HEK293T (cell line): ENCODE results near the gene GRPEL2.

ENCODE experiments used
- CTCF ChIA-PET: fragments of 350-600 bp; formaldehyde crosslinking; extraction: SDS; loops from one replicate; lab custom pipeline; 2021; ENCODE audit warnings: antibody characterized with exemption, inconsistent platforms; lab: Yijun Ruan, JAX
- POLR2A ChIA-PET: fragments of 350-600 bp; formaldehyde crosslinking; extraction: SDS; loops from one replicate; lab custom pipeline; 2020; ENCODE audit warnings: antibody characterized with exemption, inconsistent platforms; lab: Yijun Ruan, JAX
- DNase-seq: peaks from one replicate; pipeline ENCODE4 v3.0.0; 2012; ENCODE audit warnings: mixed read lengths; ENCODE audit errors: extremely low spot score
- ARNT ChIP-seq: fragments of 450-650 bp; IDR thresholded peaks from 2 replicates; pipeline ENCODE4 v1.6.1; 2017; ENCODE audit warnings: mild to moderate bottlenecking
- BHLHE40 ChIP-seq: fragments of 450-650 bp; IDR thresholded peaks from 2 replicates; pipeline ENCODE4 v1.6.1; 2016; ENCODE audit warnings: mild to moderate bottlenecking, moderate library complexity, borderline replicate concordance
- CTBP1 ChIP-seq: fragments of 450-650 bp; IDR thresholded peaks from 2 replicates; pipeline ENCODE4 v1.6.1; 2016; ENCODE audit warnings: borderline replicate concordance
- ELF4 ChIP-seq: fragments of 450-650 bp; IDR thresholded peaks from 2 replicates; pipeline ENCODE4 v1.6.1; 2017; ENCODE audit warnings: antibody characterized with exemption
- FOXA1 ChIP-seq: fragments of 450-650 bp; IDR thresholded peaks from 2 replicates; pipeline ENCODE4 v1.6.1; 2016; ENCODE audit warnings: mild to moderate bottlenecking
- FOXK2 ChIP-seq: fragments of 450-650 bp; IDR thresholded peaks from 2 replicates; pipeline ENCODE4 v1.6.1; 2016; ENCODE audit warnings: mild to moderate bottlenecking
- FOXM1 ChIP-seq: fragments of 450-650 bp; IDR thresholded peaks from 2 replicates; pipeline ENCODE4 v1.6.1; 2017; ENCODE audit warnings: mild to moderate bottlenecking, borderline replicate concordance
- HDGF ChIP-seq: fragments of 450-650 bp; IDR thresholded peaks from 2 replicates; pipeline ENCODE4 v1.6.1; 2017; ENCODE audit warnings: antibody characterized with exemption, borderline replicate concordance
- L3MBTL2 ChIP-seq: fragments of 450-650 bp; conservative IDR thresholded peaks from 2 replicates; pipeline ENCODE4 v1.6.1; 2016; ENCODE audit warnings: mild to moderate bottlenecking
- LEF1 ChIP-seq: fragments of 450-650 bp; IDR thresholded peaks from 2 replicates; pipeline ENCODE4 v1.6.1; 2017; ENCODE audit warnings: mild to moderate bottlenecking, borderline replicate concordance
- NFRKB ChIP-seq: fragments of 450-650 bp; IDR thresholded peaks from 2 replicates; pipeline ENCODE4 v1.6.1; 2016; ENCODE audit warnings: mild to moderate bottlenecking, moderate library complexity
- SP1 ChIP-seq: fragments of 450-650 bp; IDR thresholded peaks from 2 replicates; pipeline ENCODE4 v1.6.1; 2017
- SUZ12 ChIP-seq: fragments of 450-650 bp; IDR thresholded peaks from 2 replicates; pipeline ENCODE4 v1.6.1; 2016; ENCODE audit warnings: mild to moderate bottlenecking
- TARDBP ChIP-seq: fragments of 450-650 bp; IDR thresholded peaks from 2 replicates; pipeline ENCODE4 v1.6.1; 2016
- ZNF384 ChIP-seq: fragments of 450-650 bp; IDR thresholded peaks from 2 replicates; pipeline ENCODE4 v1.6.1; 2016
- TF ChIP-seq, protein P1 (sequence below): fragments of 450-650 bp; IDR thresholded peaks from 2 replicates; pipeline ENCODE4 v1.6.1; 2016

Gene GRPEL2

DNA sequence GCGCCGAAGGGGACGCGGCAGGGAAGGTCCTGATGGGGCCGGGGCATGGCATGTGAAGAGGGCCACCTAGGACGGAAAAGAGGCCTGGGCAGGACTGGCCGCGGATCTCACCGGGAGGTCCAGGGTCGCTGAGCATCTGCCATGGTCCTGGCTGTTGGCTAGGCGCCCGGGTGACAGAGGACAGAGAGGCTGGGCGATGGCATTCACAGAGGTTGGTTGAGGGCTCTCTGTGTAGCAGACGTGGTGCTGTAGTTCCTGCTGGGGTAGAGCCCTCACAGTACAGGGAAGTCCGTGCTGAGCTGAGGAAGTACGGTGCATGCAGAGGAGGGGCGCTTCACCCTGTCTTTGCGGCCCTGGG, 13.0 kb downstream of the GRPEL2 start:
- ChIA-PET POLR2A (interaction anchor here (0.6 to 9.3 kb wide), 13 partner anchors 9 to 222 kb away, joined by 3 to 160 read pairs (median 4); partner anchors contain the start of gene GRPEL2), CTCF (interaction anchor here (0.8 to 2.1 kb wide), 4 partner anchors 9 to 78 kb away, joined by 3 to 10 read pairs (median 6); no protein-coding TSS in a partner anchor)
- no peak for DNase-seq

DNA sequence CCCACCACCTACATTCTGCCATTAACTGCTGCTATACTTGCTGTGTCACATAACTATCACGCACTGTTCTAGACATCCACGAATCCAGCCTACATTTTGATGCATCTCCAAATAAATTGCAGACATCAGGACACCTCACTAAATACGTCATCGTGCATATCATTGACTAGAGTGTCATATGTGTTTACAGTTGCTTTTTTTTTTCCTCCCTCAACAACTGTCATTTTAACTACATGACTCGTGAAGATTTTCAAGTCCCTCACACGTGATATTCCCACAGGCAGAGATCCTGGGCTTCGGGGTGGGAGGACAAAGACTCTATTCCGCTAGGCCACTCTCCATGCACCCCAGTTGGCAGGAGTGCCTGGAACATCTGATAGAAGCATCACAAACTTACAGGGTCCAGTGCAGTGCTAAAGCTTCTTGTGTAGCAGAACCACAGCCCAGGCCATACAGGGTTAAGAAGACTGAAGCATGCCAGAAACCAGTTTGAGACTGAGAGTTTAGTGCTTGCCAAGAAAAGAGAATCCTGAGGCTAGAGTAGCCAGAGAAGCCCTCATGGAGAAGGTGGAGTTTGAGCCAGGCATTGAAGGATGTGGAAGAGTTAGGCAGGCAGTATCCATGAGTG, 13.7 kb downstream of the GRPEL2 start:
- TF ChIP-seq FOXK2 (no peak), CTBP1 (no peak), L3MBTL2 (no peak), ELF4 (no peak), LEF1 (no peak), ARNT (no peak), SUZ12 (no peak), HDGF (no peak), FOXM1 (no peak), NFRKB (no peak), FOXA1 (no peak), BHLHE40 (no peak), SP1 (no peak), TARDBP (no peak)
- TF ChIP-seq, protein P1, sequence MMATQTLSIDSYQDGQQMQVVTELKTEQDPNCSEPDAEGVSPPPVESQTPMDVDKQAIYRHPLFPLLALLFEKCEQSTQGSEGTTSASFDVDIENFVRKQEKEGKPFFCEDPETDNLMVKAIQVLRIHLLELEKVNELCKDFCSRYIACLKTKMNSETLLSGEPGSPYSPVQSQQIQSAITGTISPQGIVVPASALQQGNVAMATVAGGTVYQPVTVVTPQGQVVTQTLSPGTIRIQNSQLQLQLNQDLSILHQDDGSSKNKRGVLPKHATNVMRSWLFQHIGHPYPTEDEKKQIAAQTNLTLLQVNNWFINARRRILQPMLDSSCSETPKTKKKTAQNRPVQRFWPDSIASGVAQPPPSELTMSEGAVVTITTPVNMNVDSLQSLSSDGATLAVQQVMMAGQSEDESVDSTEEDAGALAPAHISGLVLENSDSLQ: no peak
- ChIA-PET CTCF (interaction anchor here (0.8 to 2.1 kb wide), 2 partner anchors 75 to 77 kb away, joined by 3 to 6 read pairs; no protein-coding TSS in a partner anchor), POLR2A (interaction anchor here (0.6 to 9.3 kb wide), 8 partner anchors 9 to 80 kb away, joined by 3 to 160 read pairs (median 6); partner anchors contain the start of gene GRPEL2)
- DNase-seq: no peak

More for the DNA sequence above, 13.0 kb downstream of the GRPEL2 start:
- no peak for TF ChIP-seq CTBP1
- no peak for TF ChIP-seq HDGF
- TF ChIP-seq L3MBTL2: no peak
- no peak for TF ChIP-seq BHLHE40
- no peak for TF ChIP-seq SP1
- TF ChIP-seq FOXK2: no peak
- no peak for TF ChIP-seq NFRKB
- TF ChIP-seq ELF4: no peak
- TF ChIP-seq ARNT: no peak
- no peak for TF ChIP-seq FOXM1
- no peak for TF ChIP-seq LEF1
- no peak for TF ChIP-seq ZNF384
- TF ChIP-seq, protein P1: no peak
- TF ChIP-seq TARDBP: no peak

DNA sequence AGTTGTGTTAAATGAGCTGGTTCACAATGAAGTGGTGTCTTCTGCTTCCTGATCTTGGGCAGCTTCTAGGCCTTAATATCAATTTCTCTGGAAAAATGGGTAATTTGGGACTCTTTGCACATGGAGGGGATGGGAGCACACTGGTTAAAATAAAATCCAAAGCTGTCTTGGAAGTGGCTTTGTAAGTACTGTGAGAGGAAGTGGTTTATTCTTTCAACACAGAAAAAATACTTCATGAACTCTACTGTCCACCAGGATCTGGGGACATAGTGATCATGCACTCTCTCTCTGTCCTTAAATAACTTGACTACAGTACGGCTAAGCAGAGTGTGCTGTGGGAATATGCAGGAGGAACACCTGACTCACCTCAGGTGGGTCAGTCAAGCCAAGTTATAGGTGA, 15.0 kb downstream of the GRPEL2 start:
- no peak for DNase-seq
- ChIA-PET CTCF (no interaction called here), POLR2A (interaction anchor here (1.1 to 9.3 kb wide), 2 partner anchors 11 to 15 kb away, joined by 3 to 160 read pairs; partner anchors contain the start of gene GRPEL2)
- TF ChIP-seq NFRKB: no peak

DNA sequence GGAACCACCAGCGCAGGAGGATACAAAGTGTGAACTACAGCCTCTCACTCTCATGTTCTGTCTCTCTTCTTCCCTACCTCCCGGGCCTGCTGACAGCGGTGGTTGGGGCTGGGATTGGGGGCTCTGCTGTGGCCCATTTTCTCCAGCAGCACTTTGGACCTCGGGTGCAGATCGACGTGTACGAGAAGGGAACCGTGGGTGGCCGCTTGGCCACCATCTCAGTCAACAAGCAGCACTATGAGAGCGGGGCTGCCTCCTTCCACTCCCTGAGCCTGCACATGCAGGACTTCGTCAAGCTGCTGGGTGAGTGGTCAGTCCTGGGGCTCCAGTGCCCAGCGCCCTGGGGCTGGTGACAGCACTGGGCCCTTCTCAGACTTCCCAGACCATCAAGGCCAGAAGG, 17.2 kb downstream of the GRPEL2 start:
- TF ChIP-seq ELF4: no peak
- TF ChIP-seq NFRKB: no peak
- no peak for TF ChIP-seq FOXK2
- CTCF ChIA-PET: no interaction called here
- POLR2A ChIA-PET: interaction anchor here (1.0 kb wide), 1 partner anchor 17 kb away, joined by 4 read pairs; the partner anchor contains the start of gene GRPEL2
- no peak for DNase-seq

DNA sequence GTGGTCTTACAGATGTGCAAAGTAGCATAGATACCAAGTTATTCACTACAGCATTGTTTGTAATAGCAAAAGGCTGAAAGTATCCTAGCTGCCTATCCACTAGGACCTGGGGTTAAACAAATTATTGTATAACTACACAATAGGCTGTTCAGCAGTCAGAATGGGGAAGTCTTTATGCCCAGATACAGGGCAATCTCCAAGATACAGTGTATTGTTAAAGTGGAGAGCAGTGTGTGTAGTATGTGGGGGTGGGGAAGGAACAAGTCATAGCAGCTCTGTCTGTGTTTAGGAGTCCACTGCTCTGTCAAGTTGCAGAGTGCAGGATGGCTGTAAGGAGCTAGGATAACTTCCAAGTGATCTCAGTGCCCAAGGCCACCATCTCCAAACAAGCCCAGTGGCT, 18.1 kb downstream of the GRPEL2 start:
- TF ChIP-seq ELF4: no peak
- TF ChIP-seq NFRKB: no peak
- TF ChIP-seq BHLHE40: no peak
- TF ChIP-seq LEF1: no peak
- no peak for TF ChIP-seq ARNT
- no peak for TF ChIP-seq CTBP1
- ChIA-PET CTCF (interaction anchor here (0.8 kb wide), 1 partner anchor 9 kb away, joined by 4 read pairs; no protein-coding TSS in a partner anchor), POLR2A (interaction anchor here (1.0 kb wide), 1 partner anchor 18 kb away, joined by 4 read pairs; the partner anchor contains the start of gene GRPEL2)
- DNase-seq: no peak

DNA sequence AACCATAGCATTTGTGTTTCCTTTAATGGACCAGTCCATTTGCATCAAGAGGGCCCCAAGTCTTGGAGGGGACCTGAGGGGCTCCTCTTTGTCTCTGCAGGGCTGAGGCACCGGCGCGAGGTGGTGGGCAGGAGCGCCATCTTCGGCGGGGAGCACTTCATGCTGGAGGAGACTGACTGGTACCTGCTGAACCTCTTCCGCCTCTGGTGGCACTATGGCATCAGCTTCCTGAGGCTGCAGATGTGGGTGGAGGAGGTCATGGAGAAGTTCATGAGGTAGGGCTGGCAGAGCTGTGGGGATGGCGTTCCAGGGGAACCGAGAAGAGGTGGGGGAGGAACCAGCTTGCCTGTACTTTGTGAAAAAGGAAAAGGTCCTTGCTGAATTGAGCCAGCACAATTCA, 18.6 kb downstream of the GRPEL2 start:
- POLR2A ChIA-PET: no interaction called here
- TF ChIP-seq NFRKB (no peak), CTBP1 (no peak), FOXA1 (no peak), ZNF384 (no peak), TARDBP (no peak), BHLHE40 (no peak), ELF4 (no peak), SP1 (no peak), L3MBTL2 (no peak), SUZ12 (no peak)
- TF ChIP-seq, protein P1: no peak
- CTCF ChIA-PET: interaction anchor here (0.8 kb wide), 1 partner anchor 8 kb away, joined by 4 read pairs; no protein-coding TSS in a partner anchor
- DNase-seq: no peak
